ENCODE results near the gene ZDHHC4. TPM values are rescaled to one million over a fixed set of nuclear protein-coding genes. Genes with fewer than 3 reads are reported as not detected.

The ZDHHC4 gene
- total RNA-seq, 1 donor from 2014 or later: 33.2 TPM

DNA sequence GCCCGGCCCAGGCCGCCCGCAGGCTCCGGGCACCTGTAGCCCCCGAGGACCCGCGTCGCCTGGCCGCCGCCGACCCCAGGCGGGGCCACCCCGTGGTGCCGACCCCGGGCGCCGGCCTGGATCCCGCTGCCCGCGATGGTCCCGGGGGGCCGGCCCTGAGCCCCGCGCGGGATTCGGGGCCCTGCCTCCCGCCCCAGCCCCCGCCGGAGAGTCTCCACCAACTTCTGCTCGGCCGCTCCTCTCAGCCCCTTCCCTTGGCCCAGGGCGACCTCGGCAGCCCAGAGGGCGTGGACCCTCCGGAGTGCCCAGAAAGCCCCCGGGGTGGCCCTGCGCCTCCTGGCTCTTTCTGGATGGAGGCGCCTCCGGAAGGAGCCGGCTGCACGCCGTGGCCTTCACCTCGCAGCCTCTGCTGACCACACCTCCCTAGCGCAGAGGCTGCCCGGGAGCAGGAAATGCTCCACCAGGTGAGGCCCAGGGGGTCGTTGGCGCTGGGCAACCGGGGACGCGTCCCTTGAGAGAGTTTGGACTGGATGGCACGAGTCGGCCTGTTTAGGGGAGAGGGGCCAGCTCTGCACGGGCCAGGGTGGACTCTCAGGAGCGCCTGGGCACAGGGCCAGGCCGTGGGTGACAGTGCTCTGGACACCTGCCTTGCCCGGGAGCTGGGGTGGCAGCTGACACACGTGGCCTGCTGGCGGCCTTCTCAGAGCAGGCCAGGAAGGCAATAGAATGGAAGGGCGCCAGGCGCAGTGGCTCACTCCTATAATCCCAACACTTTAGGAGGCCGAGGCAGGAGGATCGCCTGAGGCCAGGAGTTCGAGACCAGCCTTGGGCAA is 38.7 kb downstream of the ZDHHC4 start:
- CTCF ChIA-PET: no interaction called here
- DNase-seq: no peak

DNA sequence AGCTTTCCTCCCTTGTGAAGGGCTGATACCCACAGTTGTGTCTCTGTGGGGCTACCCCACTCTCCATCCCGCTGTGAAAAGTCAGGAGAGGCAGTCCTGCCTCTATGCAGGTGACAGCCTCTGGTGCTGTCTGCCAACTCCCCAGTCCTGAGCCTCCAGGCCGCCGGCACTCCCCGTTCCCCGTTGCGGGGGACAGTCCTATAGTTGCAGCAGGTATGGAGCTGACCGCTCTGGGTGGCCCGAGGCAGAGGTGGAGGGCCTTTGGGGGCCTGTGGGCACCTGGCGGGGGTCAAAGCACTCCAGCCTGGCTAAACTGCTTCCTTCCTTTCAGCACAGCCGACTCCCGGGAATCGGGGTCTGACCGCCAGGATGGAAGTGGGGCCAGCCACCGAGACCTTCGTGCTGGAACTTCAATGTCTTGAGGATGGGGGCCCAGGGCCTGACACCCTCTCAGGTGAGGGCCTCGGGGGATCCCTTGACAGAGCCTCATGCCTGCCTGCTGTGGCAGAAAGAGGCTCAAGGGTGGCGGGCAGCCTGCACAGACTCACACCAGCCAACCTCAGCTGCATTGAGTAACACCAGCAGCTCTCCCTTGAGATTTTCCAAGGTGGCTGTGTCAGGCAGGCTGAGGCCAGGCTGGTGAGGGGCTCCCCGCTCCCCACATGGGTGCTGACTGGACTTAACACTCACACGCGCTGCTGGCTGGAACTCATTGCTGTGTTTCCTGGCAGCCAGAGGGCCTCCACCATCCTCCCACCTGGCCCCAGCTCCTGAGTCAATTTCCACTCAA is 39.8 kb downstream of the ZDHHC4 start:
- Mint-ChIP-seq H3K27ac (no peak overlapping the region), H3K9me3 (no peaks in the 10 kb centered on the region), H3K27me3 (peaks cover 3% of the 10 kb centered on the region), H3K4me3 (peak overlapping the region; percentile 67), H3K4me1 (peaks cover 31% of the 10 kb centered on the region), H3K36me3 (ENCODE audit: low read depth) (peaks cover 6% of the 10 kb centered on the region)
- TF ChIP-seq, protein P1, sequence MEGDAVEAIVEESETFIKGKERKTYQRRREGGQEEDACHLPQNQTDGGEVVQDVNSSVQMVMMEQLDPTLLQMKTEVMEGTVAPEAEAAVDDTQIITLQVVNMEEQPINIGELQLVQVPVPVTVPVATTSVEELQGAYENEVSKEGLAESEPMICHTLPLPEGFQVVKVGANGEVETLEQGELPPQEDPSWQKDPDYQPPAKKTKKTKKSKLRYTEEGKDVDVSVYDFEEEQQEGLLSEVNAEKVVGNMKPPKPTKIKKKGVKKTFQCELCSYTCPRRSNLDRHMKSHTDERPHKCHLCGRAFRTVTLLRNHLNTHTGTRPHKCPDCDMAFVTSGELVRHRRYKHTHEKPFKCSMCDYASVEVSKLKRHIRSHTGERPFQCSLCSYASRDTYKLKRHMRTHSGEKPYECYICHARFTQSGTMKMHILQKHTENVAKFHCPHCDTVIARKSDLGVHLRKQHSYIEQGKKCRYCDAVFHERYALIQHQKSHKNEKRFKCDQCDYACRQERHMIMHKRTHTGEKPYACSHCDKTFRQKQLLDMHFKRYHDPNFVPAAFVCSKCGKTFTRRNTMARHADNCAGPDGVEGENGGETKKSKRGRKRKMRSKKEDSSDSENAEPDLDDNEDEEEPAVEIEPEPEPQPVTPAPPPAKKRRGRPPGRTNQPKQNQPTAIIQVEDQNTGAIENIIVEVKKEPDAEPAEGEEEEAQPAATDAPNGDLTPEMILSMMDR (IDR thresholded peaks at IDR 0.05): no peak
- ChIA-PET CTCF (no interaction called here), POLR2A (interaction anchor here (1.1 kb wide), 1 partner anchor 20 kb away, joined by 6 read pairs; the partner anchor contains the start of gene ZNF316)
- ATAC-seq (ENCODE audit: low read depth) (no peak), DNase-seq (no peak)
- intact Hi-C loops (cut with micrococcal nuclease): loop anchor here (2.0 kb wide), 1 partner anchor 20 kb away; the partner anchor contains the start of gene ZNF316

More for the DNA sequence above, 38.7 kb downstream of the ZDHHC4 start:
- Mint-ChIP-seq H3K4me1 (peaks cover 22% of the 10 kb centered on the region), H3K27ac (no peak overlapping the region), H3K27me3 (peaks cover 3% of the 10 kb centered on the region), H3K36me3 (ENCODE audit: low read depth) (peaks cover under 1% of the 10 kb centered on the region), H3K9me3 (no peaks in the 10 kb centered on the region), H3K4me3 (peak overlapping the region; percentile 64)
- TF ChIP-seq, protein P1 (IDR thresholded peaks at IDR 0.05): no peak
- intact Hi-C loops (cut with micrococcal nuclease): loop anchor here (2.0 kb wide), 1 partner anchor 21 kb away; the partner anchor contains the start of gene ZNF316
- peak; percentile 23 for ATAC-seq (ENCODE audit: low read depth)
- POLR2A ChIA-PET: interaction anchor here (1.1 kb wide), 1 partner anchor 21 kb away, joined by 6 read pairs; the partner anchor contains the start of gene ZNF316

DNA sequence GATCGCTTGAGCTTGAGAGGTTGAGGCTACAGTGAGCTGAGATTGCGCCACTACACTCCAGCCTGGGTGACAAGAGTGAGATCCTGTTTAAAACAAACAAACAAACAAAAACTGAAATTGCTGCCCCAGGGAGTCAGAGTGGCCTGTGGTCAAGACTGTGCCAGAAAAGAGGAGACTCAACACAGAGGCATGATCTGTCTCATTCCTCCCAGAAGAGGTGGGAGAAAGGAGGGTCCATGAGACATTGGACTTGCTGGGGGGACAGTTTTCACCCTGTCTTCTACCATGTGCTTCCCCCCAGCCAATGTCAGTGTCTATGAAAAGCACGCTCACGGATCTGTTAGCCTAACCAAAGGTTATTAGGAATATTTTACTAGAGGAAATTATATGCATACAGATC is 41.4 kb downstream of the ZDHHC4 start:
- Mint-ChIP-seq H3K27me3 (peaks cover 3% of the 10 kb centered on the region), H3K36me3 (ENCODE audit: low read depth) (peaks cover 10% of the 10 kb centered on the region), H3K27ac (no peak overlapping the region), H3K4me3 (no peak overlapping the region), H3K9me3 (no peaks in the 10 kb centered on the region), H3K4me1 (peaks cover 35% of the 10 kb centered on the region)
- ATAC-seq (ENCODE audit: low read depth) (no peak), DNase-seq (no peak)
- intact Hi-C loops (cut with micrococcal nuclease): no loop called here
- POLR2A ChIA-PET: no interaction called here
- TF ChIP-seq, protein P1 (IDR thresholded peaks at IDR 0.05): no peak
- CTCF ChIA-PET: no interaction called here

DNA sequence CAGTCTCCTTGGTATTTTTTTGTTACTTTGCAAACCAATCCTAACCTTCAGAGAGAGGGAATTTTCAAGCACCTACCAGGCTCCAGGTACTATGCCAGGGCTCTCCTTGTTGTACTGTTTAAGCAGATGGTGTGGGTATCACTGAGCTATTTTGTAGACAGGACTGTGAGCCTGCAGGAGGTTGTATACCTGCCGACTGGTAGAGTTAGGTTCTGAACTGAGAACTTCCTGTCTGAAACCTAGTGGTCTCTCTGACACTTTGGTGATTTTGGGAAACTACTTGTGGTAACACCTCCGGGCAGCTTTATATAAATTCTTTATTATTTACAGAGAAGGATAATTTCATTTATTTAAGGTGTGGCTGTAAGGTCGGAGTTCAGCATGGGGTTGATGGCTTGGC is 42.7 kb downstream of the ZDHHC4 start:
- H3K9me3 Mint-ChIP-seq: no peaks in the 10 kb centered on the region
- no peak overlapping the region for H3K4me3 Mint-ChIP-seq
- TF ChIP-seq, protein P1 (IDR thresholded peaks at IDR 0.05): no peak
- intact Hi-C loops (cut with micrococcal nuclease): no loop called here
- ATAC-seq (ENCODE audit: low read depth): no peak
- H3K36me3 Mint-ChIP-seq (ENCODE audit: low read depth): peaks cover 10% of the 10 kb centered on the region
- ChIA-PET CTCF (no interaction called here), POLR2A (interaction anchor here (1.0 kb wide), 1 partner anchor 17 kb away, joined by 3 read pairs; the partner anchor contains the start of gene ZNF316)
- no peak for DNase-seq
- peaks cover 41% of the 10 kb centered on the region for H3K4me1 Mint-ChIP-seq
- H3K27ac Mint-ChIP-seq: no peak overlapping the region
- H3K27me3 Mint-ChIP-seq: no peaks in the 10 kb centered on the region

Data from activated B cell treated with CpG ODN at 0.5 μM for 24 hours (primary cell).